NOMO-1 treated with DMSO at 0.1 percent for 48 hours (cell line): ENCODE results near the gene LATS1.
"Not testable (repeated sequence)": the region's sequence is repeated elsewhere in the genome, so short reads cannot be mapped to it uniquely, and the experiment has no call there.

Source experiments
- DNase-seq: peaks from one replicate; lab custom pipeline; 2025; ENCODE audit not compliant: unreplicated experiment; lab: John Stamatoyannopoulos, UW

The LATS1 gene

DNA sequence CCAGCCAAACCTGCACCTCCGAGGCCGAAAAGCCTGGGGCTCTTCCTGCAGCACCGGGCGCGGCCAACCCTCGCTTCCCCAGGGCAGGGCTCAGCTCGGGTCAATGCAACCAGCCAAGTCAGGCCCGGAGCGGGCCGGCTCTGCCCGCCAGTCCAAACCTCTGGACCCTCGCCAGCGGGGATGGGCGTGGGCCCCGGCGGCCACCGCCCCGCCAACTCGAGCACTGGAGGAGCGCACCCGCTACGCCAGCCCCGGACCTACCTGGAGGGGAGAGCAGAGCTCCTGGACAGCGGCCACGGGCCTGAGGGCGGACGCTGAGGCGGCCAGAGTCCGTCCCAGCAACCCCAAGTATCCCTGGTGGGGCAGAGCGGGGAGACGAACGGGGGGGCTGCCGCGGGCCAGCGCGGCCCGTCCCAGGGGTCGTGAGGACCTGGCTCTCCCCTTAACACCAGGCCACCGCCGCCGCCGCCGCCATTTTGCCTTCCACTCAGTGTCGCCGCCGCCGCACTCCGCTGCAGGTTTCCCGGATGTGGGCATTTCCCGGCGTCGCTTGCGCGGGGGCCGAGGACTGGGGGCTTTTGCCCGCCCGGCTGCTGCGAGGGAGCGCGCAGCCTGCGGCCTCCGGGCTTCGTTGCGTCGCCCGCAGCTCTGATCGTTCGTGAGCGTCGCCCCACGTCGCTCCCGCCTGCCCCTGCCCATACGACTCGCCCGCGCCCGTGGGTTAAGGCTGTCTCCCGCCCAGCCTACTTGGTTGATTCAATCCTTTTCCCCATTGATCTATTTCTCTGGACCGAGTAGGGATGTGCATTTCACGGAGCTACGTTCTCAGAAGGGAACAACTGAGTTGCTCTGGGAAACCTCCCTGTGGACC is at the start of gene LATS1:
TSS of gene LATS1 (minus strand) at position 514 of the 871 bp plus-strand sequence. CDS start 15,975 bp downstream, outside the sequence.
- DNase-seq: peak; percentile 80

DNA sequence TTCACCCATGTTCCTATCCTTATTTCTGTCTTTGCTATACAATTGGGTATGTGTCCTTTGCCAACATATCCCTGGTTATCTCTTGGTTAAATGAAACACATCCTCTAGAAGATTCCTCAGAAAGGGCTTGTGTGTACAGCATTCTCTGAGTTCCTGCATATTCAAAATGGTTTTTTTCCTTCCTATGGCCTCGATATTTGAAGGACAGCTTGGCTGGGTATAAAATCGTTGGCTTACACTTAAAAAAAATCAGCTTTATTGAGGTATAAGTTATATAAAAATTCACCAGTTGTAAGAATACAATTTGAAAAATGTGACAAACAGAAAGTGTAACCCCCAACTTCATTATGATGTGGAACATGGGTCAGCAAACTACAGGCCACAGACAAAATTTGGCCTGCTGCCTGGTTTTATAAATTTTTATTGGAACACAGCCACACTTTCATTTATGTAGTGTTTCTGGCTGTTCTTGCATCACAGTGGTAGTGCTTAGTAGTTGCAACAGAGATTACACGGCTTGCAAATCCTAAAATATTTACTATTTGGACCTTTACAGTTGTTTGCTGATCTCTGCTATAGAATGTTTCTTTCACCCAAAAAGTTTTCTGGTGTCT is 48.4 kb upstream of the LATS1 start:
- DNase-seq: no peak

DNA sequence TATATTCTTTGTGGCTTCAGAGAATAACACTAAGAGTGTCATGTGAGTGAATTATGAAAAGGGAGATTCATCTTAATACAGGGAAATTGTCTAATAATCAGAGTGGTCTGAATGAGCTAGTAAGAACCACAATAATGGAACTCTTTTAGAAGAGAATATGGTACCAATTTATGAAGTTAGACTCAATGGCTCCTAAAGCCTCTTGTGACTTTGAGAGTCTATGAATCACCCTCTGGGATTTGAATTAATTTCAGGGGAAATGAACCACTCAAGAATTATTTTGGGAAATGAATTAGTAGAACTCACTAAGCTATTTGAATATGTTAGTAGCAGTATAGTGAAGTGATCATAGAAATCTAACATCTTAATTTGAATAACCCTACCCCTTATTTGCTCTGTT is 46.0 kb upstream of the LATS1 start:
- no peak for DNase-seq

DNA sequence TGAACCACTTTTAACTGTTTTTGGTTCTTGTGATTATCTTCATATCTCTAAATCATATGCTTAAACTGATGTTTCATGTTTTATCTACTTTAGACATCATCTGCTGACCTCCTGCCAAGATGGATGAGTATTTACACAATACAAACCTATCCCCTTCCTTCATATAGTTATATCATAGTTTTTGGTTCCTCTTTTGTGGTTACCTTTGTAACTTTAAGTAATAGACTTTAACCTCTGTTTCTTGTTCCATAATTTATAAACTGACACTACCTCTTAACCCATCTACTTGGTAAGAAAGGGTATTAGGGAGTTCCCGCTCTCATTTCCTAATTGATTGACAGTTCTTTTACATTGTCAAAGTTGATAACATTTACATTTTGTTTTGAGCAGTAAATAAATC is 43.5 kb upstream of the LATS1 start:
- DNase-seq: peak; percentile 98

DNA sequence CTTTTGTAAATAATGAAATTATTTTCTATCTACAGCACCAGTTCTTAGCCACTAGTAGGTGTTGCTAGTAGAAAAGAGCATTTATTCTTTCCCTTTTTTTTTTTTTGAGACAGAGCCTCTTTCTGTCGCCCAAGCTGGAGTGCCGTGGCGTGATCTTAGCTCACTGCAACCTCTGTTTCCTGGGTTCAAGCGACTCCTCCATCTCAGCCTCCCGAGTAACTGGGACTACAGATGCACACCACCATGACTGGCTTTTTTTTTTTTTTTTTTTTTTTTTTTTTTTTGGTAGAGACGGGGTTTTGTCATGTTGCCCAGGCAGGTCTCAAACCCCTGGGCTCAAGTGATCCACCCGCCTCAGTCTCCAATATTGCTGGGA is 38.3 kb upstream of the LATS1 start:
- no peak for DNase-seq

DNA sequence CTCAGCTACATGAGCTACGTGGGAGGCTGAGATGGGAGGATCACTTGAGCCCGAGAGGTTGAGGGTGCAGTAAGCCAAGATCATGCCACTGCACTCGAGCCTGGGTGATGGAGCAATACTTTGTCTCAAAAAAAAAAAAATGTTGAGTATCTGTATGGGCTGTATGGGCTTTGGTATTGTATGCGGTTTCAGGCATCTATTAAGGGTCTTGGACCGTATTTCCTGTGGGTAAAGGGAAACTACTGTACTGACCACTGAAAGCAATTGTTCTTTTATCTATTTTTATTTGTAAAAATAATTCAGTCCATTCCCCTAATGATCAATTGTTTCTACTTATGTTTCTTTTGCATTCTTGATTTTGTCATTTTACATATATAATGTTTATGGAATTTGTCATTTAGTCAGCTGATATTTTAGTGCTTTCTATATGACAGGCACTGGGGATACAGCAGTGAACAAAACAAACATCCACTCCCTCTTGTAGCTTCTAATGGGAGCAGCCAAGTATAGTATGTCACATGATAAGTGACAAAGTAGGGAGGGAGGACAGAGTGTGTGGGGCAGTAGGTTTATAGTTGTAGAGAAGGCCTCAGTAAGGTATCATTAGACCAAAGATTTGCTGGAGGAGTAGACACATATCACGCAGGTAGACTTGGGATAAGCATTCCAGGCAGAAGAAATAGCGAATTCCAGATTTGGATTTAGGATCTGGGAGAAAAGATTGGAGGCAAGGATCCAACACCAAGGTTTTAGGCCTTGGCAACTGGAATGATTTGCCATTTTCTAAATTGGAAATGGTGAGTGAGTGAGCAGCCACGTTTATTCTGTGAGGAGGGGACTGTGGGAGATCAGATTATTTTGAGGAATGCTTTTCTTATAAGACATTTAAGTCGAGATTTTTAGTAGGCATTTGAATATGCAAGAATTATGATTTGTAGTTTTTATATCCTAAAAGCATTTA is 37.7 kb upstream of the LATS1 start:
- no peak for DNase-seq

DNA sequence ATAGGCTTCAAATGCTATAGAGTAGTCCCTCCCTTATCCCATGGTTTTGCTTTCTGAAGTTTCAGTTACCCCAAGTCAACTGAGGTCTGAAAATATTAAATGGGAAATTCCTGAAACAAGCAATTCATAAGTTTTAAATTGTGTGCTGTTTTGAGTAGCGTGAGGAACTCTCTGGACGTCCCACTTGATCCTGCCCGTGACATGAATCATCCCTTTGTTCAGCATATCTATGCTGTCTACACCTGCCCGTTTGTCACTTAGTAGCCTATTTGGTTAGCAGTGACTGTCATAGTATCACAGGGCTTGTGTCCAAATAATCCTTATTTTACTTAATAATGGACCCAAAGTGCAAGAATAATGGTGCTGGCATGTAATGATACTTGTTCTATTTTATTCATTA is 36.6 kb upstream of the LATS1 start:
- no peak for DNase-seq

DNA sequence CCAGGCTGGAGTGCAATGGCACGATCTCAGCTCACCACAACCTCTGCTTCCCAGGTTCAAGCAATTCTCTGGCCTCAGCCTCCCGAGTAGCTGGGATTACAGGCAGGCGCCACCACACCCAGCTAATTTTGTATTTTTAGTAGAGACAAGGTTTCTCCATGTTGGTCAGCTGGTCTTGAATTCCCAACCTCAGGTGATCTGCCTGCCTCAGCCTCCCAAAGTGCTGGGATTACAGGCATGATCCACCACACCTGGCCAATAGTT is 35.4 kb upstream of the LATS1 start:
- DNase-seq: not testable (repeated sequence)

DNA sequence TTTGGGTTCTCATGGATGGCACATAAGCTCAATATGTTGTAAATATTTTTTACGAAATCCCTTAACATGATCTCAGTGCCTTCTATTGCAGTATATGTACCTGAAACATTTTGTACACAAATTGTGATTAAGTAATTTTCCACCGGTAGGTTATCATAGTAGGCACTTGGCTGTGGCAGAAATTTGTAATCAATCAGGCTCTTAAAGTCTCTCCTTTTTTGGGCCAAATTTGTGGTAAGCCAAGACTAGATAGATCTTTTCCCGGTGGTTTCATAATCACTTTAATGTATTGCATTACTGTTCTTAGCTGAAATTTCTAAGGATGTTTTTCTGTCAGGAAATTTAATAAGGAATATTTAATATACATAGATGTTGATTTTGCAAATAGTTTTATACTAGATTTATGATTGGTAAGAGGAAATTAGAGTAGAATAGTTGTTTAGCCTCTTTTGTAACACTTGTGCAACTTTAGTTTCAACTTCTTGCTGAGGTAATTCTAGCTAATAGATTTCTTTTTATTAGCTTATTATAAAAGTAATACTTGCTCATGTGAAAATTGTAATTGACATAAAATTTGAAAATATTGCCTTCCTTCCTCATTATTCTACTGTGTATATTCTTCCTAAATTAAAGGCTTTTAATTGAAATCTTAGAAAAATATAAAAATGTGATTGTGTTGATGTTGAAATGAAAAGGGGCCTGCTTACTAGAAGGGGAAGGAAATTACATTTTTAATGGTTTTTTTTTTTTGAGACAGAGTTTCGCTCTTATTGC is 34.9 kb upstream of the LATS1 start:
- DNase-seq: peak; percentile 81

DNA sequence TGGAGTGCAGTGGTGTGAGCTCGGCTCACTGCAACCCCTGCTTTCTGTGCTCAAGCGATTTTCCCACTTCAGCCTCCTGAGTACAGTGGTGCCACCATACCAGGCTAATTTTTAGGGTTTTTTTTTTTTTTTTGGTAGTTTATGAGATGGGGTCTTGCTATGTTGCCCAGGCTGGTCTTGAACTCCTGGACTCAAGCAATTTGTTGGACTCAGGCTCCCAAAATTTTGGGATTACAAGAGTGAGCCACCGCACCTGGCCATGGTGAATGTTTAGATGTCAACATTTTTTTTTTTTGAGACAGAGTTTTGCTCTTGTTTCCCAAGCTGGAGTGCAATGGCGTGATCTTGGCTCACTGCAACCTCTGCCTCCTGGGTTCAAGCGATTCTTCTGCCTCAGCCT is 34.0 kb upstream of the LATS1 start:
- DNase-seq: not testable (repeated sequence)

DNA sequence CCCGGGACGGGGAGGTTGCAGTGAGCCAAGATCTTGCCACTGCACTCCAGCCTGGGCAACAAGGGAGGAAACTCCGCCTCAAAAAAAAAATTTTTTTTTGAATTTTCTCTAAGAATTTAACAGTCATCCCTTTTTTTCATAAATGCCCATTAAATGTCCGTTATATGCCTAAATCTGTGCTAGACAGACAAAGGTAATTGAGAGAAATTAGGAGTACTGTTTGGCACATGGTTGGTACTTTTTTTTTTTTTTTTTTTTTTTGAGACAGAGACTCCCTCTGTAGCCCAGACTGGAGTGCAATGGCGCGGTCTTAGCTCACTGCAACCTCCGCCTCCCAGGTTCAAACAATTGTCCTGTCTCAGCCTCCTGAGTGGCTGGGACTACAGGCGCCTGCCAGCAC is 33.3 kb upstream of the LATS1 start:
- no peak for DNase-seq

DNA sequence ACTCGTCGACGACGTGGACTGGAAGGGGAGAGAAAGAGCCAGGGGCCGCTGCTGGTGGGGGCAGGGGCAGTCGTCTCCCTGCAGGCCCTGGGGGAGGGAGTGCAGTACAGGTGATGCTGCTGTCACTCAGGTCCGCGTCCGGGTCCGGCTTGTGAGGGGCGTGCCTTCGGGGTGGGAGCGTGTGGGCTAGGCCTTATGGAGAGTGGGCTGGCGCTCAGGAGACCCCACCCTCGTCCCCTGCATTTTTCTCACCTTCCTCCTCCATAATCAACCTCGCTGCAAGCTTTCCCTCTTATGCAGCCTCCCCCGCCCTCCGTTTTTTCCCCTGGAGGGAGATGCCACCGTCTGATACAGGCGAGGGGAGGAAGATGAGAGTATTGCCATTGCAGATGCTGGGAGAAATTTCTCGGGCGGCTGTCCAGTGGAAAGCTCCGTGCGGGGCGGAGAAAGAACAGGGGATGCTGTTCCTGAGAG is 32.3 kb upstream of the LATS1 start:
- DNase-seq: peak; percentile 67

DNA sequence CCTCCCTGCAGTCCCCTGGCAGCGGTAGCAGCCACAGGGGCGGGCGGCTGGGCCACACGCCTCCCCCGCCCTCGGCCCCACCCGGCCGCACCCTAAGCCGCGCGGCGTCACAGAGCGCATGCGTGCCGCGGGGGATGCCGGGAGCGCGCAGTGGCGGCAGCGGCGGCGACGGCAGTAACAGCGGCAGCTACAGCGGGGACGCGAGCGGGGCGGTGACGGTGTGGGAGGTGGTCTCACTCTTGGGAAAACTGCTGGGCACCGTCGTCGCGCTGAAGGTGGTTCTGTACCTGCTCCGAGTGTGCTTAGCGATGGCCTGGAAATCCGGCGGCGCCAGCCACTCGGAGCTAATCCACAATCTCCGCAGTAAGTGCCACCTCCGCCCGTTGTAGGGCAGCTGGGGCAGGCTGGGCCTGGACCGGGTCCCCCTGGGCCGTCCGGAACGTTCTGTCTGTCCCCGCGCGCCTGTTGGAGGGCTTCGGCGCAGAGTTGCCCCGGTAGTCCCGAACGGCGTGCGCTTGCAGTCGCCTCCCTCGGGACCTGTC is 31.8 kb upstream of the LATS1 start, which contains the start of gene PCMT1:
TSS of gene PCMT1 (plus strand) at position 148 of the 542 bp plus-strand sequence. CDS start at position 309, 161 bp downstream.
- DNase-seq: peak; percentile 86

DNA sequence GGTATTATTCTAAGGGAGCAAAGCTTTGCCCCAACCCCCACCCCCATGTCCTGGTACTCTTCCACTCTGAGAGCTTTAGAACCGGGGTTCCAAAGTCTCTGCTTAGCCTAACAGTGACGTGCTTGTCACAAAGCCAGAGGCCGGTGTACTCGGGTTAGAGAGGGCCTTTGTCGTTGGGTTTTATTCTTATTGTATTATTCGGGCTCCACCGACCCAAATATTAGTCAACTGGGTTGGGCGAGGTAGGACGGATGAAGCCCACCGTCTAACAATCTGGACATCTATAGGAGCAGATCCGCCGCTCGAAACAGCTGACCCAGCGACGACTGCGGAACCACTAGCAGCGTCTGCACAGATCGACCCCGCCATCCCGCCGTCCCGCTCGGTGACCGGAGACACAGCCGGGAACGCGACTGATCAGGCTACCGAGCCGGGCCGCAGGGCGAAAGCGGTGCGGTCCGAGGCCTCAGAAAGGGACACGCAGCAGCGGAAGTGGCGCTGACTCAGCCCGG is 31.2 kb upstream of the LATS1 start:
- not testable (repeated sequence) for DNase-seq

DNA sequence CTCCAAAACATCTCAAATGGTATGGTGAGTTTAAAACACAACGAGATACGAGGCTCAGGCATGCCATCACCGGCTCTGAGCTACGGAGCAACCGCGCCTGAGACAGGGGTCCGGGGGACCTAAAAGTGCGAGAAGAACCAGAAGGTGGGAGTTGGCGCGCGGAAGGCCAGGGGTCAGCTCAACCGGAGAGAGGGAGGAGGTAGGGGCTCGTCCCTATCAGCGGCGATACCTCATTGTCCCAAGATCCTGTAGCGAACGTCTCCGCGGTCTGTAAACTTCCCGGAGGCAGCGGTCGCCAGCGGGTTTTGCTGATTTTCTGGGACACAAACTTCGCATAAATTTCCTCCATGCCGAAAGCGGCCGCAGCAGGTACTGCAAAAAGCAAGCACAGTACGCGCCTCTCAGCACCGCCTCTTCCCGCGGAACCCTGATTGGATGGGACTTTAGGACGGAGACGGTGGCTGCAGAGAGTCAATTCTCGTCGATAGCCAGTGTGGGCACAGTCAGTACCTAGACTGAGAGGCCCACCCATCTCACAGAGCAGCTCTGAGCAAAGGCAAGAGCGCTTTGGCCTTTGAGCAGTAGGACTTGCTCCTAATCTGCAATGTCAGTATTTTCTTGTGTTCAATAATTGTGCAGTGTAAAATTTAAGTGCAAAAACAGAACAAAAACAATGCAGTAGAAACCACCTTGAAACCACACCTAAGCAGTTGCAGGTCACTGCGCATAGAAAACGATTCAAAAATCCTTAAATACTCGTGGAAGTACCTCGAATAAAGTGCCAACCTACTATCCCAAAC is 28.4 kb upstream of the LATS1 start, which contains the start of gene NUP43:
TSS of gene NUP43 (minus strand) at position 383 of the 800 bp plus-strand sequence. CDS start at position 349, 34 bp downstream.
- DNase-seq: peak; percentile 91

DNA sequence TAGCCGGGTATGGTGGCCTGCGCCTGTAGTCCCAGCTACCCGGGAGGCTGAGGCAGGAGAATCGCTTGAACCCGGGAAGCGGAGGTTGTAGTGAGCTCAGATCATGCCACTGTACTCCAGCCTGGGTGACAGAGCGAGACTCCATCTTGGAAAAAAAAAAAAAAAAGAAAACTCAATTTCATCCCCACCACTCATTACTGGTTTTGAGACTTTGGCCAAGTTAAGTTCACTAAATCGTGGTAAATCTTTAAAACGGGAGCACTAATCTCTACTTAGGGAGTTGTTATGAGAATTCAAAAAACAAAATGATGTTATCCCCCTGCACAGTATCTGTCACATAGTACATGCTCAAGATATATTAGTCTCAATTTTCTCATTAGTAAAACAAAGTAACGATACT is 27.4 kb upstream of the LATS1 start:
- not testable (repeated sequence) for DNase-seq

DNA sequence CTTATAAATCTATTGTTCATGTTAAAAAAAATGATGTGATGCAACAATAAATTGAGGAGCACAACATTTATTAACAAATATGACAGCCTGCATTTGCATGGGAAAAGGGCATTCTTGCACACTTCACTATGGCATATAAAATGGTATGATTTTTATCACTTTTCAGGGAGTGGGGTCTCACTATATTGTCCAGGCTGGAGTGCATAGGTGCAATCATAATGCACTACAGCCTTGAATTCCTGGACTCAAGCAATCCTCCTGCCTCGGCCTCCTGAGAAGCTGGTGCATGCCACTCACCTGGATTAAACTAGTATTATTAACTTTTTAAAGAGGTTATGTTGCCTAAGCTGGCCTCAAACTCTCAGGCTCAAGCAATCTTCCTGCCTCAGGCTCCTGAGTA is 17.0 kb upstream of the LATS1 start:
- DNase-seq: no peak

DNA sequence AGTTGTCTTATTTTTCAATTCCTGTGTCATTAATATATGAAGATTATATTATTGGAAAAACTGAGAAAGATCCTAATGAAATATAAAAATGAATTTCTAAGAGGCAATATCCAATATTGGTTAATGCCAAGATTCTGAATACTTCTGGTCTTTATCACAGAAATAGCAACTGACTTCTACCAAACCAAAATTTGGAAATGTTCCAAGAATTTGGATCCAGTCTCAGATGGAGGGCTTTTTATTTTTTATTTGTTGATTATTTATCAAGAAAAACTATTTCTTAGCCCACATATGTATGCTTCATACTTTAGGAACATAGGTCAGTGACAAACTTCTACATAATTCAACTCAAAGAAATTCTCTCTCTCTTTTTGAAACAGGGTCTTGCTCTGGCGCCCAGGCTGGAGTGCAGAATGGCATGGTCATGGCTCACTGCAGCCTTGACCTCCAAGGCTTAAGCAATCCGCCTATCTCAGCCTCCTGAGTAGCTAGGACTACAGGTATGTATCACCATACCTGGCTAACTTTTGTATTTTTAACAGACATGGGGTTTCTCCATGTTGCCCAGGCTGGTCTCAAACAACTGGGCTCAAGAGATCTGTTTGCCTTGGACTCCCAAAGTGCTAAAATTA is 15.3 kb upstream of the LATS1 start:
- DNase-seq: no peak

DNA sequence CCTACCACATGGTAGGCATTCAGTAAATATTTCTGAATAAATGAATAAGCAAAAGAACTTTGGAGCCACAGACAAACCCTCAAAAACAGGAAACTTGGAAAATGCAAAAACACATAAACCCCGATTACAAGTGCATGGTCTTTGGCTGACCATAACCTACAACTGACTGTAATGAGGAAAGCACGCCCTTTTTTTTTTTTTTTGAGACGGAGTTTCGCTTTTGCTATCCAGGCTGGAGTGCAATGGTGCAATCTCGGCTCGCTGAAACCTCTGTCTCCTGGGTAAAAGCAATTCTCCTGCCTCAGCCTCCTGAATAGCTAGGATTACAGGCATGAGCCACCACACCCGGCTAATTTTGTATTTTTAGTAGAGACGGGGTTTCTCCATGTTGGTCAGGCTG is 11.9 kb upstream of the LATS1 start:
- DNase-seq: peak; percentile 28
